Measurements from ENCODE around the gene CARNS1. TPM values are rescaled to one million over a fixed set of nuclear protein-coding genes. Genes with fewer than 3 reads are reported as not detected.
A peak's percentile ranks its signal among the peaks of the same experiment; 100 is the strongest.

CARNS1 gene
- total RNA-seq, 1 experiment from 2014 or later: 0.07 TPM

DNA sequence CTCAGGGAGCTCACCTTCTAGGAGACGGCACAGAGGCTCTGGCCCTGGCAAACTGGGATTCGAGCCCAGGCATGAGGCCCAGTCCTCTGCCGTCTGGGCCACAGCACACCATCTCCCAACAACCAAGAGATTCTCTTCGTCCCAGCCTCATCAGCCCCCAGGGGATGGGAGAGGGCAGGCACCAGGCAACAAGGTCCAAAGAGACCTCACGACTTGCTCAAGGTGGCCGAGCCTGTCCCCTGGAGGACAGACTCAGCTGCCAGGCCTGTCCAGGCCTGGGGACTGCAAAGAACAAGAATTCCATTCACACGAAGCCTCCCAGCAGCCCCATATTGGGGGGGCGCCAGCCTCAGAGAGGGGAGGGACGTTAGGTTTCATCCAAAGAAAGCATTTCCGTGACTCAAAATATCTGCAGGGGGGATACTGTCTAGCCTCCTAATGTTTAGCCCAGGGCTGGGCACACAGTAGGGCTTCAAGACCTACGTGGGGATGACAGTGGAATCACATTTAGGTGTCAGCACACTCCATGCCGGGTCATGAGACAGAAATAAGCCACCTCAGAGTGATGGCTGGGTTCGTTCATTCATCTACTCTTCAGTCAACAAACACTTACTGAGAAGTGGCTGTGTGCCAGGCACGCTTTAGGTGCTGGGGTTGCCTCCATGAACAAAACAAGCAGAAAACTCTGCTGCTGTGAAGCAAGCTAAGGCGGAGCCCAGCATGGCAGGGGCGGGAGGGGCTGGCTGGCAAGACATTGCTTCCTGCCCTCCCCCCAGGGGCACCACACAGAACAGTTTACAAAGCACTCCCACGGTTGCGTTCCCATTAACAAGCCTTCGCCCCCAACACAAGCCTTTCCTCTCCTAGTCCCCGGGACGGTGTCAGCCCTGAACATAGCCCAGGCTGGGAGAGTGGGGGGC lies 1.2 kb downstream of the CARNS1 start:
- H3K9me3 Mint-ChIP-seq (ENCODE audit: unreplicated experiment): no peaks in the 10 kb centered on the region
- POLR2A ChIA-PET: interaction anchor here (0.6 kb wide), 1 partner anchor 703 kb away, joined by 4 read pairs; no protein-coding TSS in a partner anchor
- H3K36me3 Mint-ChIP-seq (ENCODE audit: insufficient read depth, unreplicated experiment): peaks cover 5% of the 10 kb centered on the region
- BruUV-seq (replicated peaks): no TSS peak
- peak; percentile 66 for DNase-seq (ENCODE audit: unreplicated experiment)
- no peak overlapping the region for H3K4me3 Mint-ChIP-seq (ENCODE audit: unreplicated experiment)
- intact Hi-C loops (cut with micrococcal nuclease): no loop called here
- peaks cover 13% of the 10 kb centered on the region for H3K4me1 Mint-ChIP-seq (ENCODE audit: insufficient read depth, unreplicated experiment)
- CTCF ChIA-PET: interaction anchor here (0.6 kb wide), 1 partner anchor 48 kb away, joined by 3 read pairs; no protein-coding TSS in a partner anchor
- H3K27ac Mint-ChIP-seq (ENCODE audit: low read depth, unreplicated experiment): peak overlapping the region; percentile 46
- no peak for TF ChIP-seq CTCF (IDR thresholded peaks at IDR 0.05; ENCODE audit: unreplicated experiment)
- no peaks in the 10 kb centered on the region for H3K27me3 Mint-ChIP-seq (ENCODE audit: insufficient read depth, unreplicated experiment)

GRCh38 chr11:67417425-67417824 lies 1.9 kb downstream of the CARNS1 start:
- intact Hi-C loops (cut with micrococcal nuclease): no loop called here
- H3K4me3 Mint-ChIP-seq (ENCODE audit: unreplicated experiment): no peak overlapping the region
- no peaks in the 10 kb centered on the region for H3K9me3 Mint-ChIP-seq (ENCODE audit: unreplicated experiment)
- no peak overlapping the region for H3K27ac Mint-ChIP-seq (ENCODE audit: low read depth, unreplicated experiment)
- DNase-seq (ENCODE audit: unreplicated experiment): no peak
- no peaks in the 10 kb centered on the region for H3K27me3 Mint-ChIP-seq (ENCODE audit: insufficient read depth, unreplicated experiment)
- no TSS peak for BruUV-seq (replicated peaks)
- ChIA-PET POLR2A (no interaction called here), CTCF (interaction anchor here (0.6 kb wide), 1 partner anchor 47 kb away, joined by 3 read pairs; no protein-coding TSS in a partner anchor)
- H3K4me1 Mint-ChIP-seq (ENCODE audit: insufficient read depth, unreplicated experiment): peaks cover 13% of the 10 kb centered on the region
- H3K36me3 Mint-ChIP-seq (ENCODE audit: insufficient read depth, unreplicated experiment): peaks cover 3% of the 10 kb centered on the region
- TF ChIP-seq CTCF (IDR thresholded peaks at IDR 0.05; ENCODE audit: unreplicated experiment): no peak

GRCh38 chr11:67418476-67419281 lies 3.2 kb downstream of the CARNS1 start:
- Mint-ChIP-seq H3K4me1 (ENCODE audit: insufficient read depth, unreplicated experiment) (peaks cover 20% of the 10 kb centered on the region), H3K27me3 (ENCODE audit: insufficient read depth, unreplicated experiment) (no peaks in the 10 kb centered on the region), H3K9me3 (ENCODE audit: unreplicated experiment) (no peaks in the 10 kb centered on the region), H3K27ac (ENCODE audit: low read depth, unreplicated experiment) (no peak overlapping the region), H3K36me3 (ENCODE audit: insufficient read depth, unreplicated experiment) (no peaks in the 10 kb centered on the region), H3K4me3 (ENCODE audit: unreplicated experiment) (no peak overlapping the region)
- no peak for TF ChIP-seq CTCF (IDR thresholded peaks at IDR 0.05; ENCODE audit: unreplicated experiment)
- intact Hi-C loops (cut with micrococcal nuclease): no loop called here
- BruUV-seq (replicated peaks): no TSS peak
- POLR2A ChIA-PET: interaction anchor here (0.6 to 1.2 kb wide), 4 partner anchors 10 to 47 kb away, joined by 3 to 4 read pairs (median 3); partner anchors contain the start of genes PPP1CA, RAD9A and RPS6KB2
- CTCF ChIA-PET: no interaction called here
- no peak for DNase-seq (ENCODE audit: unreplicated experiment)

Data from MCF 10A (cell line).